OCI-LY7 (cell line): Measurements from ENCODE around the gene CD9. TPM values are rescaled to one million over a fixed set of nuclear protein-coding genes. Genes with fewer than 3 reads are reported as not detected.

Experiments
- BruUV-seq: library from RNA; stranded (reverse); fragments of 400-500 nt; replicated peaks from 2 replicates; lab custom pipeline; 2021; lab: Mats Ljungman, UMichigan
- CTCF ChIA-PET: fragments of 300-600 bp; sonication (Branson Sonifier 250); formaldehyde crosslinking; loops from one replicate; lab custom pipeline; 2022; ENCODE audit warnings: antibody characterized with exemption; ENCODE audit not compliant: unreplicated experiment; lab: Charles Lee
- POLR2A ChIA-PET: fragments of 300-600 bp; sonication (Branson Sonifier 250); formaldehyde crosslinking; loops from one replicate; lab custom pipeline; 2022; ENCODE audit warnings: antibody characterized with exemption; lab: Charles Lee
- DNase-seq: peaks from one replicate; pipeline ENCODE4 v3.0.0-alpha.2; 2015; ENCODE audit warnings: low spot score
- H2AFZ ChIP-seq: fragments of 200-600 bp; sonication (generic), shearing (Covaris generic); 2 replicates; pipeline ENCODE4 v1.6.1; 2014; ENCODE audit warnings: mild to moderate bottlenecking, antibody characterized with exemption, low read length, moderate library complexity
- H3K27ac ChIP-seq: fragments of 200-600 bp; sonication (generic); 2 replicates; pipeline ENCODE4 v1.5.1; 2014; ENCODE audit warnings: mixed run types, low read depth, mild to moderate bottlenecking, moderate library complexity, low read length, inconsistent platforms; ENCODE audit not compliant: poor library complexity, severe bottlenecking
- H3K36me3 ChIP-seq: fragments of 200-600 bp; sonication (generic); 2 replicates; pipeline ENCODE4 v1.6.1; 2014; ENCODE audit warnings: mild to moderate bottlenecking, antibody characterized with exemption, low read length, moderate library complexity, mixed read lengths; ENCODE audit not compliant: insufficient read depth
- H3K4me1 ChIP-seq: fragments of 200-600 bp; sonication (generic); 2 replicates; pipeline ENCODE4 v1.5.1; 2014; ENCODE audit warnings: mild to moderate bottlenecking, low read length; ENCODE audit not compliant: insufficient read depth, poor library complexity, severe bottlenecking
- H3K4me2 ChIP-seq: fragments of 200-600 bp; sonication (generic); 2 replicates; pipeline ENCODE4 v1.6.1; 2014; ENCODE audit warnings: mild to moderate bottlenecking, low read length
- H3K4me3 ChIP-seq: fragments of 200-600 bp; sonication (generic); 2 replicates; pipeline ENCODE4 v1.5.1; 2014; ENCODE audit warnings: mild to moderate bottlenecking, low read depth, low read length; ENCODE audit not compliant: poor library complexity, severe bottlenecking
- H3K79me2 ChIP-seq: fragments of 200-600 bp; sonication (generic); 2 replicates; pipeline ENCODE4 v1.6.1; 2016; ENCODE audit warnings: low read depth, mild to moderate bottlenecking, low read length, moderate library complexity, mixed read lengths; ENCODE audit not compliant: insufficient read depth
- H3K9me2 ChIP-seq: fragments of 200-600 bp; sonication (generic); 2 replicates; pipeline ENCODE4 v1.6.1; 2016; ENCODE audit warnings: mild to moderate bottlenecking, low read length, mixed read lengths; ENCODE audit not compliant: insufficient read depth
- H3K9me3 ChIP-seq: fragments of 200-600 bp; sonication (generic); 2 replicates; pipeline ENCODE4 v1.6.1; 2014; ENCODE audit warnings: mild to moderate bottlenecking, mixed run types, low read length, mixed read lengths
- H4K20me1 ChIP-seq: fragments of 200-600 bp; sonication (generic); 2 replicates; pipeline ENCODE4 v1.6.1; 2014; ENCODE audit warnings: mild to moderate bottlenecking, antibody characterized with exemption, low read length, moderate library complexity, mixed read lengths; ENCODE audit not compliant: insufficient read depth
- CTCF ChIP-seq: fragments of 200-600 bp; sonication (generic); conservative IDR thresholded peaks from 2 replicates; pipeline ENCODE4 v1.5.1; 2014; ENCODE audit warnings: mild to moderate bottlenecking, antibody characterized with exemption, low read length, moderate library complexity, mixed read lengths
- EZH2phosphoT487 ChIP-seq: fragments of 200-600 bp; sonication (generic); IDR thresholded peaks from 2 replicates; pipeline ENCODE4 v1.6.1; 2018; ENCODE audit warnings: low read depth, borderline replicate concordance, mild to moderate bottlenecking, mixed run types, antibody characterized with exemption, low read length, moderate library complexity, mixed read lengths
- intact Hi-C: fragments of 100-400 bp; cut with micrococcal nuclease; formaldehyde crosslinking; loops from one replicate; pipeline ENCODE4 v1.10.0; 2022; ENCODE audit not compliant: unreplicated experiment
- total RNA-seq, 2 experiments: library from RNA; depleted of rRNA in 1 of 2; stranded (reverse); fragments of >200 nt in 1 of 2; shearing (Covaris generic) in 1 of 2; gene quantifications; 2 replicates each; pipeline ENCODE4 v1.2.3, GENCODE V29; 2014 to 2022

The CD9 gene
- total RNA-seq, 2 experiments from 2014 or later = not detected

GRCh38 chr12:6269986-6270385, 69.8 kb downstream of the CD9 start:
- TF ChIP-seq EZH2phosphoT487 = no peak
- TF ChIP-seq CTCF = no peak
- CTCF ChIA-PET = no interaction called here
- intact Hi-C loops = no loop called here
- Histone ChIP-seq H3K4me1 (no peaks in the 10 kb centered on the region), H3K27ac (no peak overlapping the region), H3K4me3 (no peak overlapping the region), H3K4me2 (no peak overlapping the region), H3K9me3 (no peaks in the 10 kb centered on the region), H2AFZ (no peak overlapping the region), H3K9me2 (no peaks in the 10 kb centered on the region), H3K36me3 (no peaks in the 10 kb centered on the region), H4K20me1 (no peaks in the 10 kb centered on the region), H3K79me2 (no peaks in the 10 kb centered on the region)
- DNase-seq = no peak
- no TSS peak for BruUV-seq
- POLR2A ChIA-PET = interaction anchor here (0.7 to 1.0 kb wide), 2 partner anchors 40 to 60 kb away, joined by 3 to 4 read pairs; no protein-coding TSS in a partner anchor

DNA sequence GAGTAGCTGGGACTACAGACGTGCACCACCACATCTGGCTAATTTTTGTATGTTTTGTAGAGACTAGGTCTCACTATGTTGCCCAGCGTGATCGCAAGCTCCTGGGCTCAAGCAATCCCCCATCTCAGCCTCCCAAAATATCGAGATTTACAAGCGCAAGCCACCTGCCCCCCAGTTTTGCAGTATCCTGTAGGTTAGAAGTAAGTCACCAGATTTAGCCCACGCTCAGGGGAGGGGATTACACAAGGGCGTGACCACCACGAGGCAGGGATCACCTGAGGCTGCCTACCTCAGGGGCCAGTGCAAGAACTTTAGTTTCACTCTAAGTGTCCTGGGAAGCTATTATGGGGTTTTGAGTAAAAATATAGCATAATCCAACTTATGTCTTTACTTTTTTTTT, 71.1 kb downstream of the CD9 start:
- Histone ChIP-seq H3K4me3 (no peak overlapping the region), H3K36me3 (no peaks in the 10 kb centered on the region), H3K27ac (no peak overlapping the region), H3K9me2 (no peaks in the 10 kb centered on the region), H4K20me1 (no peaks in the 10 kb centered on the region), H3K4me1 (no peaks in the 10 kb centered on the region), H3K4me2 (no peak overlapping the region), H3K79me2 (no peaks in the 10 kb centered on the region), H2AFZ (no peak overlapping the region), H3K9me3 (no peaks in the 10 kb centered on the region)
- intact Hi-C loops = no loop called here
- CTCF ChIA-PET = no interaction called here
- TF ChIP-seq CTCF = no peak
- no peak for TF ChIP-seq EZH2phosphoT487
- DNase-seq = no peak
- POLR2A ChIA-PET = interaction anchor here (0.7 kb wide), 1 partner anchor 12 kb away, joined by 3 read pairs; no protein-coding TSS in a partner anchor
- BruUV-seq = no TSS peak

- Histone ChIP-seq H3K27ac (no peak overlapping the region), H3K4me3 (no peak overlapping the region), H2AFZ (no peak overlapping the region), H3K4me1 (no peaks in the 10 kb centered on the region), H3K79me2 (no peaks in the 10 kb centered on the region), H3K36me3 (no peaks in the 10 kb centered on the region), H3K9me3 (no peaks in the 10 kb centered on the region), H3K4me2 (no peak overlapping the region), H4K20me1 (no peaks in the 10 kb centered on the region), H3K9me2 (no peaks in the 10 kb centered on the region)
- POLR2A ChIA-PET = interaction anchor here (0.6 to 0.8 kb wide), 2 partner anchors 64 to 1385 kb away, joined by 3 read pairs; no protein-coding TSS in a partner anchor
- BruUV-seq = no TSS peak
- intact Hi-C loops = no loop called here
- TF ChIP-seq CTCF (no peak), EZH2phosphoT487 (no peak)
- CTCF ChIA-PET = no interaction called here
- DNase-seq = no peak
Observed at GRCh38 chr12:6272300-6273204, 72.4 kb downstream of the CD9 start.
